Endothelial cell of umbilical vein (primary cell): ENCODE data around the gene DTX3. TPM values are rescaled to one million over a fixed set of nuclear protein-coding genes. Genes with fewer than 3 reads are reported as not detected.

Source experiments
- BruUV-seq: library from RNA; stranded (reverse); fragments of 400-500 nt; replicated peaks from 2 replicates; lab custom pipeline; 2021; lab: Mats Ljungman, UMichigan
- CTCF ChIA-PET: fragments of 300-600, 350-600 bp; sonication (Branson Sonifier 250); formaldehyde crosslinking; loops from one replicate; lab custom pipeline; 2021; ENCODE audit warnings: antibody characterized with exemption, inconsistent platforms; lab: Charles Lee
- POLR2A ChIA-PET: fragments of 300-600, 350-600 bp; sonication (Branson Sonifier 250); formaldehyde crosslinking; loops from one replicate; lab custom pipeline; 2021; ENCODE audit warnings: antibody characterized with exemption, inconsistent platforms; lab: Charles Lee
- DNase-seq: peaks from one replicate; pipeline ENCODE4 v3.0.0-alpha.2; 2011; ENCODE audit warnings: low read depth, low spot score
- FAIRE-seq: peaks from 2 replicates; lab custom pipeline; 2011; peaks lifted over from hg19 to GRCh38; lab: Jason Lieb, UNC
- H2AFZ ChIP-seq: 2 replicates; pipeline ENCODE4 v1.6.0; 2012; ENCODE audit warnings: low read depth, low read length, control low read depth, inconsistent platforms
- H3K27ac ChIP-seq: 2 replicates; pipeline ENCODE4 v1.5.1; 2011; ENCODE audit warnings: low read depth, mild to moderate bottlenecking, control low read depth, low read length, moderate library complexity; ENCODE audit not compliant: insufficient read depth
- H3K27me3 ChIP-seq, 2 experiments: 2 replicates each; pipeline versions ENCODE4 v1.6.0 to v1.6.1; 2011; ENCODE audit warnings: low read length in 2 of 2, mixed read lengths in 1 of 2; ENCODE audit not compliant: control insufficient read depth in 2 of 2, insufficient read depth in 2 of 2
- H3K36me3 ChIP-seq, 2 experiments: 2 replicates in 1 of 2; 3 replicates in 1 of 2; pipeline ENCODE4 v1.5.1; 2011; ENCODE audit warnings: low read length in 2 of 2, mild to moderate bottlenecking in 1 of 2, moderate library complexity in 1 of 2; ENCODE audit not compliant: control insufficient read depth in 2 of 2, insufficient read depth in 2 of 2; ENCODE audit errors: extremely low read depth in 1 of 2
- H3K4me1 ChIP-seq: 3 replicates; pipeline ENCODE4 v1.5.1; 2011; ENCODE audit warnings: mild to moderate bottlenecking, low read length; ENCODE audit not compliant: control insufficient read depth, insufficient read depth; ENCODE audit errors: extremely low read depth
- H3K4me2 ChIP-seq: 2 replicates; pipeline ENCODE4 v1.6.1; 2011; ENCODE audit warnings: low read length, control low read depth, mixed read lengths; ENCODE audit not compliant: insufficient read depth
- H3K4me3 ChIP-seq, 3 experiments: fragments of 200-600 bp in 1 of 3; sonication (generic), shearing (Covaris generic) in 1 of 3; replicated peaks in 1 of 3; 2 replicates each; pipeline ENCODE4 v1.5.1; 2011 to 2016; ENCODE audit warnings: control low read depth in 3 of 3, low read length in 3 of 3, mild to moderate bottlenecking in 2 of 3, inconsistent platforms in 1 of 3, low read depth in 1 of 3, moderate library complexity in 1 of 3; ENCODE audit not compliant: insufficient read depth in 1 of 3
- H3K79me2 ChIP-seq: 2 replicates; pipeline ENCODE4 v1.6.0; 2012; ENCODE audit warnings: low read length, inconsistent platforms; ENCODE audit not compliant: control insufficient read depth, insufficient read depth
- H3K9ac ChIP-seq: replicated peaks from 2 replicates; pipeline ENCODE3; 2011; ENCODE audit warnings: low read length, control low read depth; ENCODE audit not compliant: insufficient read depth; ENCODE audit errors: extremely low read depth
- H3K9me1 ChIP-seq: replicated peaks from 3 replicates; pipeline ENCODE4 v1.6.0; 2011; ENCODE audit warnings: mild to moderate bottlenecking, low read length; ENCODE audit not compliant: control insufficient read depth, insufficient read depth; ENCODE audit errors: extremely low read depth
- H3K9me3 ChIP-seq: replicated peaks from 2 replicates; pipeline ENCODE4 v1.5.1; 2012; ENCODE audit warnings: low read length, inconsistent platforms; ENCODE audit not compliant: control insufficient read depth, insufficient read depth
- H4K20me1 ChIP-seq: replicated peaks from 2 replicates; pipeline ENCODE3; 2011; ENCODE audit warnings: mild to moderate bottlenecking, low read length; ENCODE audit not compliant: control insufficient read depth, insufficient read depth; ENCODE audit errors: extremely low read depth
- CTCF ChIP-seq, 2 donors: IDR thresholded peaks; 1 replicate in 1 of 2; 2 replicates in 1 of 2; pipeline ENCODE4 v1.5.1; 2011; ENCODE audit warnings: low read length in 2 of 2, mild to moderate bottlenecking in 2 of 2, moderate library complexity in 2 of 2, control low read depth in 1 of 2, inconsistent platforms in 1 of 2, low read depth in 1 of 2; ENCODE audit not compliant: insufficient read depth in 1 of 2; ENCODE audit errors: extremely low read depth in 1 of 2
- EZH2 ChIP-seq: IDR thresholded peaks from 2 replicates; pipeline ENCODE4 v1.6.1; 2012; ENCODE audit warnings: borderline replicate concordance, low read depth, mild to moderate bottlenecking, moderate library complexity, low read length, inconsistent platforms; ENCODE audit not compliant: severe bottlenecking
- JUN ChIP-seq: IDR thresholded peaks from 2 replicates; pipeline ENCODE4 v1.6.1; 2011; ENCODE audit warnings: borderline replicate concordance, low read depth; ENCODE audit not compliant: insufficient read length, insufficient read depth
- MYC ChIP-seq: IDR thresholded peaks from one replicate; pipeline ENCODE4 v1.6.1; 2011; ENCODE audit warnings: mild to moderate bottlenecking, low read depth, low read length
- POLR2AphosphoS5 ChIP-seq: IDR thresholded peaks from 2 replicates; pipeline ENCODE4 v1.6.1; 2012; ENCODE audit warnings: low read depth, mild to moderate bottlenecking, control low read depth, low read length, moderate library complexity; ENCODE audit not compliant: insufficient read depth
- dilution Hi-C: fragments of 300-500 bp; cut with MboI; formaldehyde crosslinking; loops from one replicate; pipeline ENCODE4 v1.15.0; 2019; ENCODE audit warnings: low sequenced_read_pairs; ENCODE audit not compliant: extremely low pct_ligation_motif_present
- intact Hi-C: fragments of 100-400 bp; cut with micrococcal nuclease; formaldehyde crosslinking; loops from one replicate; pipeline ENCODE4 v1.10.0; 2022
- polyA plus RNA-seq, 4 experiments: library from polyadenylated mRNA; depleted of rRNA in 3 of 4; stranded (reverse) in 3 of 4; unstranded in 1 of 4; fragments of >200 nt; gene quantifications; 2 replicates each; pipeline versions ENCODE4 v1.2.1 to v1.2.3, GENCODE V29; 2011 to 2012; ENCODE audit warnings: missing spikeins in 1 of 4
- total RNA-seq: library from RNA; stranded (reverse); gene quantifications from 2 replicates; pipeline ENCODE4 v1.2.3, GENCODE V29; 2021

Gene DTX3
- total and polyA plus RNA-seq, 2 donors (not counting 3 experiments of a cell fraction or from before 2014, with no cell fraction given): 34.5 to 51.4 TPM

- no peaks in the 10 kb centered on the region for H3K9me1 ChIP-seq
- no peak overlapping the region for H3K4me2 ChIP-seq
- peaks cover 5% of the 10 kb centered on the region for H3K4me1 ChIP-seq
- H3K79me2 ChIP-seq: no peaks in the 10 kb centered on the region
- DNase-seq (no peak), FAIRE-seq (no peak)
- H4K20me1 ChIP-seq: no peaks in the 10 kb centered on the region
- TF ChIP-seq POLR2AphosphoS5 (no peak), JUN (no peak), CTCF (IDR thresholded peaks at IDR 0.05; ENCODE audit: extremely low read depth in 1 of 2, insufficient read depth in 1 of 2, low read depth in 1 of 2, low read length in 2 of 2) (no peak), MYC (no peak), EZH2 (no peak)
- no peak overlapping the region for H3K9ac ChIP-seq
- ChIA-PET CTCF (interaction anchor here (1.0 to 6.8 kb wide), 4 partner anchors 13 to 26 kb away, joined by 3 to 44 read pairs (median 6); partner anchors contain the start of gene B4GALNT1), POLR2A (no interaction called here)
- peaks cover 0 to 1% of the 10 kb centered on the region in 2 experiments for H3K36me3 ChIP-seq
- peaks cover 5 to 16% of the 10 kb centered on the region in 2 experiments for H3K27me3 ChIP-seq
- no peak overlapping the region for H3K27ac ChIP-seq
- dilution Hi-C loops: no loop called here
- no TSS peak for BruUV-seq
- no peak overlapping the region for H3K4me3 ChIP-seq
- no peaks in the 10 kb centered on the region for H3K9me3 ChIP-seq
- intact Hi-C loops: no loop called here
- H2AFZ ChIP-seq: no peak overlapping the region
Observed at GRCh38 chr12:57609101-57609780, 4.6 kb downstream of the DTX3 start.
